NCI-H2227 (cell line): ENCODE measurements around the gene AFF4.
"Not testable (repeated sequence)": the region's sequence is repeated elsewhere in the genome, so short reads cannot be mapped to it uniquely, and the experiment has no call there.

Experiments
- DNase-seq: peaks from one replicate; lab custom pipeline; 2025; ENCODE audit not compliant: unreplicated experiment; lab: John Stamatoyannopoulos, UW

Gene AFF4

GRCh38 chr5:132953710-132954109 lies 9.7 kb downstream of the AFF4 start:
- DNase-seq: no peak

DNA sequence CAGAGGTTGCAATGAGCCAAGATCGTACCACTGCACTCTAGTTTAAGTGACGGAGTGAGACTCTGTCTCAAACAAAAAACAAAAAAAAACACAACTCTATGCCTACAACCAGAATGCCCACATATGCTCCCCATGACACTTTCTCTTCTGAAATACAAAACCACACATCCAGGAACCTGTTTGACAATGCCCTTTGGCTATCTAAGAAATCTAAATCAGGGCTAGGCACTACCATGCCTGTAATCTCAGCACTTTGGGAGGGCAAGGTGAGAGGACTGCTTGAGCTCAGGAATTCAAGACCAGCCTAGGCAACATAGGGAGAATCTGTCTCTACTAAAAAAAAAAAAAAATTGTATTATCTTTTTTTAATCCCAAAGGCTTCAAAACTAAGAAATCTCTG lies 10.6 kb downstream of the AFF4 start:
- no peak for DNase-seq

DNA sequence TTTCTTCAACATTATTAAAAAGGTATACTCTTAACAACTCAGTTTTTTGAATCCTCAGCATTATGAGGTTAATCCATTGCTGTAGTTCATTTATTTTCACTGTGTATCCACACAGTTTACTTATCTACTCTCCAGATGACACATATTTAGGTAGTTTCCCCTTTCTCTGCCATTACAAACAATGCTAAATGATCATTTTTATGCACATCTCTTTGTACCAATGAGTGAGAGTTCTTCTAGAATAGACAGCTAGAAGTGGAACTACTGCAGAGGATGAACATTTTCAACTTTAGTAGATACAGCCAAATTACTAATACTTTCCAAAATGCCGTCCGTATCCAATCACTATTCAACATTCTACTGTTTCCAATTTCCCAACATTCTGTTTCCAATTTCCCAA lies 11.5 kb downstream of the AFF4 start:
- no peak for DNase-seq

GRCh38 chr5:132949136-132949535 lies 14.3 kb downstream of the AFF4 start:
- DNase-seq: no peak

- DNase-seq: no peak
Observed at GRCh38 chr5:132947671-132948070, 15.8 kb downstream of the AFF4 start.

DNA sequence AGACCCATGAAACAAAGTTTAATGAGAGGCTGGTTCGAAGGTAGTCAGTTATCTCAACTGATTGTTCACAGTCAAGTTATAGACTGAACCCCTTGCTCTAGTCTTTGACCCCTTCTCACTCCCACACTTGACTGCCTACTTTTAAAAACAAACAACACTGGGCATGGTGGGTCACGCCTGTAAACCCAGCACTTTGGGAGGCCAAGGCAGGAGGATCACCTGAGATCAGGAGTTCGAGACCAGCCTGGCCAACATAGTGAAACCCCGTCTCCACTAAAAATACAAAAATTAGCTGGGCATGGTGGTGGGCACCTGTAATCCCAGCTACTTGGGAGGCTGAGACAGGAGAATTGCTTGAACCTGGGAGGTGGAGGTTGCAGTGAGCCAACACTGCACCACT lies 18.1 kb downstream of the AFF4 start:
- not testable (repeated sequence) for DNase-seq

- no peak for DNase-seq
Observed at GRCh38 chr5:132943362-132944022, 19.9 kb downstream of the AFF4 start.

GRCh38 chr5:132941331-132941730 lies 22.1 kb downstream of the AFF4 start:
- no peak for DNase-seq

- DNase-seq: no peak
Observed at GRCh38 chr5:132928062-132928407, 35.4 kb downstream of the AFF4 start.

DNA sequence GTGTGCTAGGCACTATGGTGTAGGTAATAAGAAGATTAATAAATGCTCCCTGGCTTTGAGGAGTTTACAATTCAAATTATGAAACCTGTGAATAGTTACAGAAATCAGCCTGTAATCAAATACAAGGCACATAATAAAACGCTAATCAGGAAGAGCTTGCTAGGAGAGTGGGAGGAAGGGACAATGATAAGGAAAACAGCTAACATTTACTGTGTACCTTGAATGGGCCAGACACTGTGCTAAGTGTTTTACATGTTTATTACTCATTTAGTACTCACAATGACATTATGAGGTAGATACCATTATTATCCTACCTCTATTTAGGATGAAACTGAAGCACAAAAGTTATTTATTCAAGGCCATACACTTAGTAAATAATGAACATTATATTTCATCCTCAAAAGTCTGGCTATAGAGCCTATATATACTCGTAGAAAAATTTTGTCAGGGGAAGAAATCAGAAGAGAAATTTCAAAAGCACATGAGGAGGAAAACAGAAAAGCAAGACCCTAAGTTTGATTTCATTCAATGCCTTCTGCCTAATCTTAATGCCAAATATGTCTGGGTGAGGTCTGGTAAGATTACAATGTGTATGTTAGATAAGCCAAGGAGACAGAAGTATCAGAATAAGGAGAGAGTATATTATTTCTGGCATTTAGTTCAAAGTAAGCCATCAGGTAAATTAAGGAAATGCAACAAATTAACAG lies 35.9 kb downstream of the AFF4 start:
- DNase-seq: no peak

- no peak for DNase-seq
Observed at GRCh38 chr5:132926437-132926836, 37.0 kb downstream of the AFF4 start.

- no peak for DNase-seq
Observed at GRCh38 chr5:132916086-132916485, 47.3 kb downstream of the AFF4 start.

DNA sequence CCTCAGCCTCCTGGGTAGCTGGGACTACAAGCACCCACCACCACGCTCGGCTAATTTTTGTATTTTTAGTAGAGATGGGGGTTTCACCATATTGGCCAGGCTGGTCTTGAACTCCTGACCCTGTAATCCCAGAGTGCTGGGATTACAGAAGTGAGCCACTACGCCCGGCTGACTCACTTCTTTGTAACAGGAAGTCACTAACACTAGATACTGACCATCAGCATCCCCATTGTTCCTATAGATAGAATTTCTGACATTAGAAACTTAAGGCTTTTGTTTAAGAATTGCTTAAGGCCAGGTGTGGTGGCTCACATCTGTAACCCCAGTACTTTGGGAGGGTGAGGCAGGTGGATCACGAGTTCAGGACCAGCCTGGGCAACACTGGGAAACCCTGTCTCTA lies 47.8 kb downstream of the AFF4 start:
- no peak for DNase-seq

- DNase-seq: no peak
Observed at GRCh38 chr5:132909702-132910101, 53.7 kb downstream of the AFF4 start.

GRCh38 chr5:132907161-132907560 lies 56.3 kb downstream of the AFF4 start:
- DNase-seq: no peak

- no peak for DNase-seq
Observed at GRCh38 chr5:132905938-132906337, 57.5 kb downstream of the AFF4 start.

- no peak for DNase-seq
Observed at GRCh38 chr5:132901730-132902129, 61.7 kb downstream of the AFF4 start.

DNA sequence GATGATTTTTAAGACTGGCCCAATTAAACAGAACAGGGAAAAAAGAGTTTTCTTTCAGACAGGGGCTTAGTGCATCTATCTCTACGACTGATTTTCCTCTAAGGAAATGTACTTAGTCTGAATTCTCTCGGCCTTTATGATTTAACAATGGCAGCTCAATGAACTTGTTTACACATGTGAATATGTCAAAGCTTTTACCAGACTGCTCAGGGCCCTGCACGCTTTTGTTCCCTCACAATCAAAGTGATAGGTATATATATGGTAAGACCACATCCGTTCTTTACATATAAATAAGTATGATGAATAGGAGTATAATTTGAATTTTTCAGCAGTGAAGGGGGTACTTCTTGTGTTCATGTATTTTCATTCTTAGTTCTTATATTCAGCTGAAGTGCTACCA lies 62.4 kb downstream of the AFF4 start:
- no peak for DNase-seq

GRCh38 chr5:132898094-132898493 lies 65.3 kb downstream of the AFF4 start:
- DNase-seq: no peak

- DNase-seq: no peak
Observed at GRCh38 chr5:132896685-132897084, 66.7 kb downstream of the AFF4 start.

GRCh38 chr5:132895719-132896305 lies 67.6 kb downstream of the AFF4 start:
- DNase-seq: no peak

GRCh38 chr5:132890817-132891216 lies 72.6 kb downstream of the AFF4 start:
- DNase-seq: no peak

DNA sequence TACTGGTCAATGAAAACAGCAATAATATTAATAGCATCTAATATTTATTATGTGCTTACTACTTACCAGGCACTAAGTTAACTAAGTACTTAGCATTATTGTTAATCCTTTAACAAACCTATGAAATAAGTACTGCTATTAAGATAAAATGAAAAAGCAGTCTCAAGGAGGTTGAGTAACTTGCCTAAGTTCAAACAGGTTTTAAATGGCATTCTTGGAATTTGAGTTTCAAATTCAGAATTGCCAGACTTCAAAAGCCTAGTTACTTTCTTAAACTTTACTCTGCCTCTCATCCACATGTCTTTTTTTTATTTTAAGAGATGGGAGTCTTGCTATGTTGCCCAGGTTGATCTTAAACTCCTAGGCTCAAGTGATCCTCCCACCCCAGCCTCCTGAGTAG lies 73.9 kb downstream of the AFF4 start:
- DNase-seq: no peak
